ENCODE data around the gene ANKAR.
"Not testable (repeated sequence)": the region's sequence is repeated elsewhere in the genome, so short reads cannot be mapped to it uniquely, and the experiment has no call there.

ANKAR gene

DNA sequence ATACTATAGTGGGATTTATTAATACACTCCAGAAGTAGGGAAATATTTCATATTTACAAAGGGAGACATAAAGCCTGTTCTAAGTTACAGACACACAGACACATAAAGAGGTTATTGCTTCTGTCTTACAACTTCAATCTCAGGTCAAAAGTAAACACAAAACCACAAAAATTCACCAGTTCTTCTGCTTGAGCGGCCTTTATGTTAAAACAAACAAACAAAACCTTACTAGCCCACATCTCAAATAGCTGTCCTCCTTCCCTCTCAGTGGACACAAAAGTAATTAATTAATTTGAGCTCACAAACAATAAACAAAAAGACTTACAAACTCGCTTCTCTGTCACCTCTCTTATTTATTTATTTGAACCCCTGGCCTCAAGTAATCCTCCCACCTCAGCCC, 14.7 kb upstream of the ANKAR start:
- H3K36me3 ChIP-seq (ENCODE audit: control insufficient read depth, insufficient read depth, low read length), result no peaks in the 10 kb centered on the region
- peaks cover 37% of the 10 kb centered on the region for H3K4me1 ChIP-seq (ENCODE audit: control insufficient read depth, insufficient read depth, low read length, poor library complexity, severe bottlenecking)
- H3K4me3 ChIP-seq (ENCODE audit: insufficient read depth, low read depth, low read length, poor library complexity, severe bottlenecking), result no peak overlapping the region
- no peak for DNase-seq
- H3K9me3 ChIP-seq (ENCODE audit: control insufficient read depth, low read length), result no peaks in the 10 kb centered on the region
- peak overlapping the region; percentile 70 for H3K27ac ChIP-seq (ENCODE audit: insufficient read depth, low read length, poor library complexity, severe bottlenecking)
- no peaks in the 10 kb centered on the region for H3K27me3 ChIP-seq (replicated peaks; ENCODE audit: control insufficient read depth, insufficient read depth, low read length, poor library complexity, severe bottlenecking)

DNA sequence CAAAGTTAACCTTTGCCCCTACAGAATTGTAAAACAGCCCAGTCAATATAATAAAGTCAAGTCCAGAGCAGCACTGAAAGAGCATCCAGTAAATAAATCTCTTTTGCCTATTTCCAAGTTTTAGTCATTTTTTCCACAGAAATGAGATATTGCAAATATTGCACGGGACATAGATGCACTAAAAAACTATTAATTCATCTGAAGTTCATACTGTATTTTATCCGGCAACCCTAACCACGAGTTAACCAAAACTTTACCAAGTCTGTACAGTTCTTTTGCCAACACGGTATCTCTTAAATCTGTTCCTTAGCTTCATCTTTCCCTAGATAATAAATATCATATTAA, 13.7 kb upstream of the ANKAR start:
- H3K36me3 ChIP-seq (ENCODE audit: control insufficient read depth, insufficient read depth, low read length), result no peaks in the 10 kb centered on the region
- DNase-seq, result no peak
- no peak overlapping the region for H3K4me3 ChIP-seq (ENCODE audit: insufficient read depth, low read depth, low read length, poor library complexity, severe bottlenecking)
- H3K9me3 ChIP-seq (ENCODE audit: control insufficient read depth, low read length), result no peaks in the 10 kb centered on the region
- H3K4me1 ChIP-seq (ENCODE audit: control insufficient read depth, insufficient read depth, low read length, poor library complexity, severe bottlenecking), result peaks cover 37% of the 10 kb centered on the region
- no peaks in the 10 kb centered on the region for H3K27me3 ChIP-seq (replicated peaks; ENCODE audit: control insufficient read depth, insufficient read depth, low read length, poor library complexity, severe bottlenecking)
- no peak overlapping the region for H3K27ac ChIP-seq (ENCODE audit: insufficient read depth, low read length, poor library complexity, severe bottlenecking)

DNA sequence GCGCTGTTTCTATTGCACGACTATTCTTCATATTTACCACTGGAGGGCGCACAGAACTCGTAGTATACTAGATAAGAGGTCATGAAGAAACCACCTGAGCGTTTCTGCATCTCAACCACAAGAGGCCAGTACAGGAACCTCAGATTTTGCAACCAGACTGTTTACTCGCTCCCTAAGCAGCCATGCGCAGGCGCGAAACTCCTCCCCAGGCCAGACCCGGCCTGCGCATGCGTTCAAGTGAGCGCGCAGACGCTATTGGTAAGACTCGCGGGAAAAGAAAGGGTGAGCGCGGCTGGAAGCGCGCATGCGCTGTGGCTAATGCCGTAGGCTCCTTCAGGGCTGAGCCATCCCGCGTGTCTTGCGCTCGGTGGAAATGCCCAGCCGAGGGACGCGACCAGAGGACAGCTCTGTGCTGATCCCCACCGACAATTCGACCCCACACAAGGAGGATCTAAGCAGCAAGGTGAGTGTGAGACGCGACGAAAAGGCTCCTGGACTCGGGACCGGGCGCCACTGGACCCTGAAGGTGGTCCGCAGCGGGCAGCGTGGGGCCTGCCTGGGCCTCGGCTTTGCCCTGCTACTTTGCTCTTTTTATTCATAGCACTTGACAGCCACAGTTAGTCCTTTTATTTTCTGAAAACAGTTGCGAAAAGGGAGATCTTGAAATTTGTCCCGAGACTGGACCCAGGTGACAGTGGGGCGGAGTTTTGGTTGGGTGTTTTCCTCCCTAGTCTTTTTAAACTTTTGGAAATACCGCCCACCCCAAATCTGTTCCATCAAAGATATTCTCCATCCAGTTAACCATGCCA, 13.1 kb upstream of the ANKAR start, which contains the start of gene ASNSD1:
TSS of gene ASNSD1 (plus strand) at position 312 of the 809 bp plus-strand sequence. CDS start 4,674 bp downstream, outside the sequence.
- Histone ChIP-seq H3K36me3 (ENCODE audit: control insufficient read depth, insufficient read depth, low read length) (peaks cover 4% of the 10 kb centered on the region), H3K27ac (ENCODE audit: insufficient read depth, low read length, poor library complexity, severe bottlenecking) (peak within 1 kb of the TSS; percentile 95), H3K9me3 (ENCODE audit: control insufficient read depth, low read length) (no peaks in the 10 kb centered on the region), H3K27me3 (replicated peaks; ENCODE audit: control insufficient read depth, insufficient read depth, low read length, poor library complexity, severe bottlenecking) (no peaks in the 10 kb centered on the region), H3K4me1 (ENCODE audit: control insufficient read depth, insufficient read depth, low read length, poor library complexity, severe bottlenecking) (peaks cover 37% of the 10 kb centered on the region), H3K4me3 (ENCODE audit: insufficient read depth, low read depth, low read length, poor library complexity, severe bottlenecking) (peak within 1 kb of the TSS; percentile 79)
- peak; percentile 98 to 99 (median 99) for DNase-seq

DNA sequence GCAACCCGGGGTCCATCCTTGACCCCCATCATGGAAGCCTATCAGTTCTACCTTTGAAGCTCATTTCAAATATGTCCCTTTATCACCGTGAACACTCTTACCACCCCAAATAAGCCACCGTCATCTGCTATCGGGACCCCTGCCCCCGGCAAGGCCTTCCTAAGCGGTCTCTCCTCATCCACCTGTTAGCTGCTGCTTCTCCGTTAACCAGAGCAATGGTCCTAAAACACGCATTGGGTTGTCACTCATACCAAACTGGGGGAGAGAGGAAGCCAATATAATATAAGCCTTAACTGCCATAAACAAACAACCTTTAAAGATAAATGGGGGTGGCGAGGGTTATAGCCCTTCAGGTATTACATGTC, 12.5 kb upstream of the ANKAR start:
- DNase-seq, result no peak
- Histone ChIP-seq H3K4me1 (ENCODE audit: control insufficient read depth, insufficient read depth, low read length, poor library complexity, severe bottlenecking) (peaks cover 37% of the 10 kb centered on the region), H3K4me3 (ENCODE audit: insufficient read depth, low read depth, low read length, poor library complexity, severe bottlenecking) (peak overlapping the region; percentile 79), H3K27me3 (replicated peaks; ENCODE audit: control insufficient read depth, insufficient read depth, low read length, poor library complexity, severe bottlenecking) (no peaks in the 10 kb centered on the region), H3K27ac (ENCODE audit: insufficient read depth, low read length, poor library complexity, severe bottlenecking) (peak overlapping the region; percentile 95), H3K36me3 (ENCODE audit: control insufficient read depth, insufficient read depth, low read length) (peaks cover 9% of the 10 kb centered on the region), H3K9me3 (ENCODE audit: control insufficient read depth, low read length) (no peaks in the 10 kb centered on the region)

DNA sequence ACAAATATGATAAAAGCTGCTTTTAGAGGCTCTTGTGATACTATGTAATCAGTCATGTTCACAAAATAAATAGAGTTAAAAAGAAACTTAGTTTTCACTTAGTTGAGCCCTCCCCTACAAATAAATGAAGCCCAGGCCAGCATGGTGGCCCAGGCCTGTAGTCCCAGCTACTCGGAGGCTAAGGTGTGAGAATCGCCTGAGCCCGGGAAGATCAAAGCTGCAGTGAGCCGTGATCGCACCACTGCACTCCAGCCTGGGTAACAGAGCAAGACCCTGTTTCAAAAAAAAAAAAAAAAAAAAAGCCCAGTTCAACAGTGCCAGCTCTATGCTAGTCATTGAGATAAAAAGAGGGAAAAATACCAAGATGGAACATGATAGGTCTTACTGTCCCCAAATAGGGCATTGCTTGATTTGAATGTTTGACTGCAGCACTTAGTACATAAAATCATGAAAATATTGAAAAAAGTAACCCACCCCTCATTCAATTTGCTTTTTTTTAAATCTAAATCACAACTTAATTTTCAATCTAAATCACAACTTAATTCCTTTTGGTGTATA, 11.7 kb upstream of the ANKAR start:
- Histone ChIP-seq H3K9me3 (ENCODE audit: control insufficient read depth, low read length) (no peaks in the 10 kb centered on the region), H3K27me3 (replicated peaks; ENCODE audit: control insufficient read depth, insufficient read depth, low read length, poor library complexity, severe bottlenecking) (no peaks in the 10 kb centered on the region), H3K36me3 (ENCODE audit: control insufficient read depth, insufficient read depth, low read length) (peaks cover 17% of the 10 kb centered on the region), H3K27ac (ENCODE audit: insufficient read depth, low read length, poor library complexity, severe bottlenecking) (no peak overlapping the region), H3K4me3 (ENCODE audit: insufficient read depth, low read depth, low read length, poor library complexity, severe bottlenecking) (peak overlapping the region; percentile 79), H3K4me1 (ENCODE audit: control insufficient read depth, insufficient read depth, low read length, poor library complexity, severe bottlenecking) (peaks cover 30% of the 10 kb centered on the region)
- DNase-seq, result no peak

DNA sequence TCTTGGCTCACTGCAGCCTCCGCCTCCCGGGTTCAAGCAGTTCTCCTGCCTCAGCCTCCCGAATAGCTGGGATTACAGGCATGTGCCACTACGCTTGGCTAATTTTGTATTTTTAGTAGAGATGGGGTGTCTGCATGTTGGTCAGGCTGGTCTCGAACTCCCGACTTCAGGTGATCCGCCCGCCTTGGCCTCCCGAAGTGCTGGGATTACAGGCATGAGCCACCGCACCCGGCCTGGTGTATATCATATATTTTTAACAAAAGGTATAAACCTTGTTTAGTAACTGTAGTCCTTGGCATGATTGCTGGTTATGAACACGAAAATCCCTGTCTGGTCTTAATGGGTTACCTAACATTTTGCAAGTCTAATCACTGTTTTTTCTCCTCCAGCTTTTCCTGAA, 11.2 kb upstream of the ANKAR start:
- H3K4me3 ChIP-seq (ENCODE audit: insufficient read depth, low read depth, low read length, poor library complexity, severe bottlenecking); H3K27me3 ChIP-seq (replicated peaks; ENCODE audit: control insufficient read depth, insufficient read depth, low read length, poor library complexity, severe bottlenecking); H3K27ac ChIP-seq (ENCODE audit: insufficient read depth, low read length, poor library complexity, severe bottlenecking); H3K9me3 ChIP-seq (ENCODE audit: control insufficient read depth, low read length); DNase-seq: not testable (repeated sequence)
- Histone ChIP-seq H3K4me1 (ENCODE audit: control insufficient read depth, insufficient read depth, low read length, poor library complexity, severe bottlenecking) (peaks cover 24% of the 10 kb centered on the region), H3K36me3 (ENCODE audit: control insufficient read depth, insufficient read depth, low read length) (peaks cover 22% of the 10 kb centered on the region)

- Histone ChIP-seq H3K4me1 (ENCODE audit: control insufficient read depth, insufficient read depth, low read length, poor library complexity, severe bottlenecking) (no peaks in the 10 kb centered on the region), H3K9me3 (ENCODE audit: control insufficient read depth, low read length) (no peaks in the 10 kb centered on the region), H3K36me3 (ENCODE audit: control insufficient read depth, insufficient read depth, low read length) (peaks cover 35% of the 10 kb centered on the region), H3K27me3 (replicated peaks; ENCODE audit: control insufficient read depth, insufficient read depth, low read length, poor library complexity, severe bottlenecking) (no peaks in the 10 kb centered on the region), H3K4me3 (ENCODE audit: insufficient read depth, low read depth, low read length, poor library complexity, severe bottlenecking) (no peak overlapping the region), H3K27ac (ENCODE audit: insufficient read depth, low read length, poor library complexity, severe bottlenecking) (no peak overlapping the region)
- no peak for DNase-seq
These were observed 4.6 kb upstream of the ANKAR start for GRCh38 chr2:189669913-189670312.

GRCh38 chr2:189673661-189674373, 653 bp upstream of the ANKAR start:
- no peaks in the 10 kb centered on the region for H3K9me3 ChIP-seq (ENCODE audit: control insufficient read depth, low read length)
- peak overlapping the region; percentile 78 for H3K27ac ChIP-seq (ENCODE audit: insufficient read depth, low read length, poor library complexity, severe bottlenecking)
- no peaks in the 10 kb centered on the region for H3K4me1 ChIP-seq (ENCODE audit: control insufficient read depth, insufficient read depth, low read length, poor library complexity, severe bottlenecking)
- DNase-seq, result no peak
- H3K4me3 ChIP-seq (ENCODE audit: insufficient read depth, low read depth, low read length, poor library complexity, severe bottlenecking), result peak overlapping the region; percentile 65
- H3K27me3 ChIP-seq (replicated peaks; ENCODE audit: control insufficient read depth, insufficient read depth, low read length, poor library complexity, severe bottlenecking), result no peaks in the 10 kb centered on the region
- H3K36me3 ChIP-seq (ENCODE audit: control insufficient read depth, insufficient read depth, low read length), result peaks cover 7% of the 10 kb centered on the region

DNA sequence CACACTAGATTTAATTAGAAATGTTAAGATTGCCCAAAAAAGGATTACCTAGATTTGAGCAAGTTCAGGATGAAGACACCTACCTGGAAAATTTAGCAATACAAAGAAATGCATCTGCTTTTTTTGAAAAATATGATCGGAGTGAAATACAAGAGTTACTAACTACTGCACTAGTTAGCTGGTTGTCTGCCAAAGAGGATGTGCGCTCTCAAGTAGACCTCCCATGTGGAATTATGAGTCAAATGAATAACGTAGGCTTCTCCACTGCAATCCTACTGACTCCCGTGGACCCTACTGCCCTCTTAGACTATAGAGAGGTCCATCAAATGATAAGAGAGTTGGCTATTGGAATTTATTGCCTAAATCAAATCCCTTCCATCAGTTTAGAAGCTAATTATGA, 2.0 kb downstream of the ANKAR start:
- DNase-seq, result no peak

DNA sequence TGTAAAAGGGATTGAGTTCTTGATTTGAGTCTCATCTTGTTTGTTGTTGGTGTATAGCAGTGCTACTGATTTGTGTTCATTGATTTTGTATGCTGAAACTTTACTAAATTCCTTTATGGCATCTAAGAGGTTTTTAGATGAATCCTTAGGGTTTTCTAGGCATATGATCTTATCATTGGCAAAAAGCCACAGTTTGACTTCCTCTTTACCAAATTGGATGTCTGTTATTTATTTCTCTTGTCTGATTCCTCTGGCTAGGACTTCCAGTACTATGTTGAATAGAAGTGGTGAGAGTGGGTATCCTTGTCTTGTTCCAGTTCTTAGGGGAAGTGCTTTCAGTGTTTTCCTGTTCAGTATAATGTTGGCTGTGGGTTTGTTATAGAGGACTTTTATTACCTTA, 4.8 kb downstream of the ANKAR start:
- Histone ChIP-seq H3K27me3 (replicated peaks; ENCODE audit: control insufficient read depth, insufficient read depth, low read length, poor library complexity, severe bottlenecking) (no peaks in the 10 kb centered on the region), H3K4me1 (ENCODE audit: control insufficient read depth, insufficient read depth, low read length, poor library complexity, severe bottlenecking) (no peaks in the 10 kb centered on the region), H3K27ac (ENCODE audit: insufficient read depth, low read length, poor library complexity, severe bottlenecking) (no peak overlapping the region), H3K36me3 (ENCODE audit: control insufficient read depth, insufficient read depth, low read length) (no peaks in the 10 kb centered on the region), H3K9me3 (ENCODE audit: control insufficient read depth, low read length) (no peaks in the 10 kb centered on the region), H3K4me3 (ENCODE audit: insufficient read depth, low read depth, low read length, poor library complexity, severe bottlenecking) (no peak overlapping the region)
- no peak for DNase-seq

More for the DNA sequence above, 2.0 kb downstream of the ANKAR start:
- H3K4me3 ChIP-seq (ENCODE audit: insufficient read depth, low read depth, low read length, poor library complexity, severe bottlenecking), result no peak overlapping the region
- H3K36me3 ChIP-seq (ENCODE audit: control insufficient read depth, insufficient read depth, low read length), result no peaks in the 10 kb centered on the region
- no peaks in the 10 kb centered on the region for H3K27me3 ChIP-seq (replicated peaks; ENCODE audit: control insufficient read depth, insufficient read depth, low read length, poor library complexity, severe bottlenecking)
- no peak overlapping the region for H3K27ac ChIP-seq (ENCODE audit: insufficient read depth, low read length, poor library complexity, severe bottlenecking)
- H3K4me1 ChIP-seq (ENCODE audit: control insufficient read depth, insufficient read depth, low read length, poor library complexity, severe bottlenecking), result no peaks in the 10 kb centered on the region
- no peaks in the 10 kb centered on the region for H3K9me3 ChIP-seq (ENCODE audit: control insufficient read depth, low read length)
